Measurements from ENCODE around the gene NR6A1. TPM values are rescaled to one million over a fixed set of nuclear protein-coding genes. Genes with fewer than 3 reads are reported as not detected.

The NR6A1 gene
- total and polyA plus RNA-seq, 2 of the 8 experiments (the other 6 are each of a cell fraction or from before 2014, with no cell fraction given) = 93.2 to 237 TPM

DNA sequence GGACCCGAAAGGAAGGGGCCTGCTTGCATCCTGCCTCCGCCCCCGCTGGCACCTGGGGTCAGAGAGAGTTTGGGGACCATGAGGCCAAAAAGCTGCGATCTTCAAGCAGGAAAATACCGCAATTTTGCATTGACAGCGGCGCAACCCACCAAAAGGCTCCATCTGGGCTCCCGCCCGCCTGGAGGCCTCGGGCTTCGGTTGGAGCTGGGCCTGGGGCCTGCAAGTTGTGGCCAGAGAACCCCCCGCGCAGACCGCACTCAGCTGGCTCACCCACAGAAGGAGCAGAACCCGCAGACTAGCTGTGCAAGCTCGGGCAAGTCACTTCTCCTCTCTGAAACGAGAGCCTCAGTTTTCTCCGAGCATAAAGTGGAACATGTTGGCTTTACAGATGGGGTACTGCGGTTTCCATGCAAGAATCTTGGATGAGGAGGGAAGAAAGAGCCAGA lies 265.2 kb downstream of the NR6A1 start (continued):
- TF ChIP-seq, protein P1, sequence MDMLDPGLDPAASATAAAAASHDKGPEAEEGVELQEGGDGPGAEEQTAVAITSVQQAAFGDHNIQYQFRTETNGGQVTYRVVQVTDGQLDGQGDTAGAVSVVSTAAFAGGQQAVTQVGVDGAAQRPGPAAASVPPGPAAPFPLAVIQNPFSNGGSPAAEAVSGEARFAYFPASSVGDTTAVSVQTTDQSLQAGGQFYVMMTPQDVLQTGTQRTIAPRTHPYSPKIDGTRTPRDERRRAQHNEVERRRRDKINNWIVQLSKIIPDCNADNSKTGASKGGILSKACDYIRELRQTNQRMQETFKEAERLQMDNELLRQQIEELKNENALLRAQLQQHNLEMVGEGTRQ (IDR thresholded peaks at IDR 0.05; ENCODE audit: low read length) = no peak
- TF ChIP-seq CEBPB (IDR thresholded peaks at IDR 0.05; ENCODE audit: low read depth, low read length) (no peak), POLR2A (IDR thresholded peaks at IDR 0.05; ENCODE audit: control extremely low read depth in 1 of 2, low read depth in 2 of 2, low read length in 2 of 2) (no peak), GABPA (IDR thresholded peaks at IDR 0.05; ENCODE audit: borderline replicate concordance, insufficient read depth, low read length) (no peak), SAP30 (IDR thresholded peaks at IDR 0.05; ENCODE audit: insufficient read depth, insufficient replicate concordance, low read length) (no peak), CHD2 (IDR thresholded peaks at IDR 0.05; ENCODE audit: low read length) (no peak), TEAD4 (IDR thresholded peaks at IDR 0.05; ENCODE audit: low read depth, low read length) (no peak), JUN (IDR thresholded peaks at IDR 0.05; ENCODE audit: low read depth, low read length) (no peak), MAX (IDR thresholded peaks at IDR 0.05) (no peak; the same call in 1 of the 2 replicates)

All from H1 (cell line).